Endothelial cell of umbilical vein (primary cell): ENCODE data around the gene PRDM16.

Experiments used
- EZH2 ChIP-seq: IDR thresholded peaks from 2 replicates; pipeline ENCODE4 v1.6.1; 2012; ENCODE audit warnings: borderline replicate concordance, low read depth, mild to moderate bottlenecking, moderate library complexity, low read length, inconsistent platforms; ENCODE audit not compliant: severe bottlenecking
- POLR2A ChIP-seq: IDR thresholded peaks from 2 replicates; pipeline ENCODE4 v1.6.1; 2012; ENCODE audit warnings: low read depth, mild to moderate bottlenecking, control low read depth, low read length
- TF ChIP-seq, protein P1 (sequence below), 2 donors: IDR thresholded peaks; 1 replicate in 1 of 2; 2 replicates in 1 of 2; pipeline ENCODE4 v1.5.1; 2011; ENCODE audit warnings: low read length in 2 of 2, mild to moderate bottlenecking in 2 of 2, moderate library complexity in 2 of 2, control low read depth in 1 of 2, inconsistent platforms in 1 of 2, low read depth in 1 of 2; ENCODE audit not compliant: insufficient read depth in 1 of 2; ENCODE audit errors: extremely low read depth in 1 of 2
- TF ChIP-seq, protein P2 (sequence below): IDR thresholded peaks from 2 replicates; pipeline ENCODE4 v1.6.1; 2011; ENCODE audit not compliant: insufficient read depth, insufficient read length

DNA sequence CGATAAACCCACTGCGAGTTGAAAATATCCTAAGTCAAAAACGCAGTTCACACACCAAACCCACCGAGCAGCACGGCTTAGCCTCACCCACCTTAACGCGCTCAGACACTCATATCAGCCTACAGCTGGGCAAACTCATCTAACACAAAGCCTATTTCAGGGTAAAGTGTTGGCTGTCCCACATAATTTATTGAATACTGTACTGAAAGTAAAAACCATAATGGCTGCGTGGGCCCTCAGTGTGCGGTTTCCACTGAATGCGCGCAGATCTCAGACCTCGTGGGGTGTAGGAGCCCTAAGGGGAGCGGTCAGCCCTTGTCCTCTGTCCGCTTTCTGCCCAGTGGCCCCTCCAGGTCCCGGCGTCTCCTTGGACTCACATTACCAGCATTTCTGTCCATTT, 227.8 kb downstream of the PRDM16 start:
- TF ChIP-seq POLR2A (no peak), EZH2 (no peak)
- TF ChIP-seq, protein P1, sequence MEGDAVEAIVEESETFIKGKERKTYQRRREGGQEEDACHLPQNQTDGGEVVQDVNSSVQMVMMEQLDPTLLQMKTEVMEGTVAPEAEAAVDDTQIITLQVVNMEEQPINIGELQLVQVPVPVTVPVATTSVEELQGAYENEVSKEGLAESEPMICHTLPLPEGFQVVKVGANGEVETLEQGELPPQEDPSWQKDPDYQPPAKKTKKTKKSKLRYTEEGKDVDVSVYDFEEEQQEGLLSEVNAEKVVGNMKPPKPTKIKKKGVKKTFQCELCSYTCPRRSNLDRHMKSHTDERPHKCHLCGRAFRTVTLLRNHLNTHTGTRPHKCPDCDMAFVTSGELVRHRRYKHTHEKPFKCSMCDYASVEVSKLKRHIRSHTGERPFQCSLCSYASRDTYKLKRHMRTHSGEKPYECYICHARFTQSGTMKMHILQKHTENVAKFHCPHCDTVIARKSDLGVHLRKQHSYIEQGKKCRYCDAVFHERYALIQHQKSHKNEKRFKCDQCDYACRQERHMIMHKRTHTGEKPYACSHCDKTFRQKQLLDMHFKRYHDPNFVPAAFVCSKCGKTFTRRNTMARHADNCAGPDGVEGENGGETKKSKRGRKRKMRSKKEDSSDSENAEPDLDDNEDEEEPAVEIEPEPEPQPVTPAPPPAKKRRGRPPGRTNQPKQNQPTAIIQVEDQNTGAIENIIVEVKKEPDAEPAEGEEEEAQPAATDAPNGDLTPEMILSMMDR (IDR thresholded peaks at IDR 0.05; ENCODE audit: extremely low read depth in 1 of 2, insufficient read depth in 1 of 2, low read depth in 1 of 2, low read length in 2 of 2), result no peak
- TF ChIP-seq, protein P2, sequence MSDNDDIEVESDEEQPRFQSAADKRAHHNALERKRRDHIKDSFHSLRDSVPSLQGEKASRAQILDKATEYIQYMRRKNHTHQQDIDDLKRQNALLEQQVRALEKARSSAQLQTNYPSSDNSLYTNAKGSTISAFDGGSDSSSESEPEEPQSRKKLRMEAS, result no peak
